ENCODE data around the gene MYEOV. TPM values are rescaled to one million over a fixed set of nuclear protein-coding genes. Genes with fewer than 3 reads are reported as not detected.

MYEOV gene
- total RNA-seq, 2 donors from 2014 or later: not detected

DNA sequence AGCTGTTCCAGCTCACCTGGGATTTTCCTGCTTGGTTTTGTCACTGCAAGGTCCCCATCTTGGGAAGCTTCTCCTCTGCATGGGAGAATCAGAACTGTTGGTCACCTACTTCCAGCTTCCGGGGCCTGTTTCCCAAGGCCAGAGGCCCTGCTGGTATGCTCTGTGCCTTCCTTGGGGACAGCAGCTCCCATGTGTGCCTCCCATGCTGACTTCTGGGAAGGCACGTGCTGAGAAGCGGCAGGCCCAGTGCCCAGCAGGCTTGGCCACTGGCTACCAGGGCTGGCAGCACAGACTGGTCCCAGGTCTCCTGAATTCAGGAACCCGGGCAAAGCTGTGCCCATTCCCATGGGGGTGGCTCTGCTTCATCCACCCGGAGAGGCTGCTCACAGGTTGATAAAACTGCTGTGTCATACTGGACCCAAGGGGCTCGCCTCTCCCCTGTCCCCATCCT is 33.8 kb downstream of the MYEOV start:
- peak; percentile 33 for DNase-seq
- H3K9me3 Mint-ChIP-seq: no peaks in the 10 kb centered on the region
- Histone ChIP-seq H3K9me3 (ENCODE audit: control insufficient read depth, low read length) (no peaks in the 10 kb centered on the region), H3K36me3 (ENCODE audit: control insufficient read depth, insufficient read depth, low read length) (no peaks in the 10 kb centered on the region), H3K9ac (ENCODE audit: extremely low read depth, low read length, poor library complexity, severe bottlenecking) (no peak overlapping the region), H3K4me1 (ENCODE audit: control insufficient read depth, insufficient read depth, low read length) (no peaks in the 10 kb centered on the region), H3K27ac (ENCODE audit: low read depth, low read length) (no peak overlapping the region), H3K27me3 (ENCODE audit: control insufficient read depth, insufficient read depth, low read length, poor library complexity, severe bottlenecking) (no peaks in the 10 kb centered on the region), H3K4me3 (ENCODE audit: low read length) (no peak overlapping the region)
- no peaks in the 10 kb centered on the region for H3K27me3 Mint-ChIP-seq (ENCODE audit: insufficient read depth)
- TF ChIP-seq CTCF (conservative IDR thresholded peaks at IDR 0.05): no peak
- 92 to 100% methylated on average over 3 to 6 of the region's 6 CpGs for WGBS, 2 experiments (ENCODE audit: insufficient coverage in 1 of 2, insufficient read length in 1 of 2)
- H3K4me3 Mint-ChIP-seq: no peak overlapping the region
- no peaks in the 10 kb centered on the region for H3K4me1 Mint-ChIP-seq
- no peak overlapping the region for H3K27ac Mint-ChIP-seq
- H3K36me3 Mint-ChIP-seq (ENCODE audit: low read depth): no peaks in the 10 kb centered on the region

GRCh38 chr11:69328231-69328630 is 34.3 kb downstream of the MYEOV start:
- H3K4me1 Mint-ChIP-seq: no peaks in the 10 kb centered on the region
- H3K9ac ChIP-seq (ENCODE audit: extremely low read depth, low read length, poor library complexity, severe bottlenecking): no peak overlapping the region

GRCh38 chr11:69329581-69329980 is 35.6 kb downstream of the MYEOV start:
- no peaks in the 10 kb centered on the region for H3K36me3 ChIP-seq (ENCODE audit: control insufficient read depth, insufficient read depth, low read length)
- H3K27ac ChIP-seq (ENCODE audit: low read depth, low read length): no peak overlapping the region
- H3K4me3 Mint-ChIP-seq: no peak overlapping the region
- H3K9me3 Mint-ChIP-seq: no peaks in the 10 kb centered on the region
- 88 to 100% methylated on average over 1 to 3 of the region's 3 CpGs for whole genome bisulfite sequencing, 2 experiments (ENCODE audit: insufficient coverage in 1 of 2, insufficient read length in 1 of 2)
- H3K27me3 ChIP-seq (ENCODE audit: control insufficient read depth, insufficient read depth, low read length, poor library complexity, severe bottlenecking): no peaks in the 10 kb centered on the region
- no peaks in the 10 kb centered on the region for H3K27me3 Mint-ChIP-seq (ENCODE audit: insufficient read depth)
- H3K4me3 ChIP-seq (ENCODE audit: low read length): no peak overlapping the region
- no peak overlapping the region for H3K27ac Mint-ChIP-seq
- TF ChIP-seq CTCF (conservative IDR thresholded peaks at IDR 0.05): no peak
- no peaks in the 10 kb centered on the region for H3K4me1 ChIP-seq (ENCODE audit: control insufficient read depth, insufficient read depth, low read length)
- H3K36me3 Mint-ChIP-seq (ENCODE audit: low read depth): no peaks in the 10 kb centered on the region
- no peak overlapping the region for H3K9ac ChIP-seq (ENCODE audit: extremely low read depth, low read length, poor library complexity, severe bottlenecking)
- H3K4me1 Mint-ChIP-seq: no peaks in the 10 kb centered on the region
- H3K9me3 ChIP-seq (ENCODE audit: control insufficient read depth, low read length): no peaks in the 10 kb centered on the region
- no peak for DNase-seq

More at GRCh38 chr11:69328231-69328630, 34.3 kb downstream of the MYEOV start:
- TF ChIP-seq CTCF (conservative IDR thresholded peaks at IDR 0.05): no peak
- Mint-ChIP-seq H3K27ac (no peak overlapping the region), H3K4me3 (no peak overlapping the region), H3K36me3 (ENCODE audit: low read depth) (no peaks in the 10 kb centered on the region), H3K9me3 (no peaks in the 10 kb centered on the region), H3K27me3 (ENCODE audit: insufficient read depth) (no peaks in the 10 kb centered on the region)
- WGBS, 2 experiments (ENCODE audit: insufficient coverage in 1 of 2, insufficient read length in 1 of 2): 85 to 89% methylated on average over 5 to 8 of the region's 8 CpGs
- Histone ChIP-seq H3K36me3 (ENCODE audit: control insufficient read depth, insufficient read depth, low read length) (no peaks in the 10 kb centered on the region), H3K27me3 (ENCODE audit: control insufficient read depth, insufficient read depth, low read length, poor library complexity, severe bottlenecking) (no peaks in the 10 kb centered on the region), H3K27ac (ENCODE audit: low read depth, low read length) (no peak overlapping the region), H3K4me1 (ENCODE audit: control insufficient read depth, insufficient read depth, low read length) (no peaks in the 10 kb centered on the region), H3K4me3 (ENCODE audit: low read length) (no peak overlapping the region), H3K9me3 (ENCODE audit: control insufficient read depth, low read length) (no peaks in the 10 kb centered on the region)
- peak; percentile 17 for DNase-seq

Data from endodermal cell (in vitro differentiated cells).